DMS153 treated with DMSO at 0.1 percent for 48 hours (cell line): ENCODE results near the gene AKAP10.
"Not testable (repeated sequence)": the region's sequence is repeated elsewhere in the genome, so short reads cannot be mapped to it uniquely, and the experiment has no call there.

Source experiments
- DNase-seq: peaks from one replicate; lab custom pipeline; 2025; ENCODE audit not compliant: unreplicated experiment; lab: John Stamatoyannopoulos, UW

Gene AKAP10

GRCh38 chr17:19979917-19980770 is 2.5 kb upstream of the AKAP10 start:
- no peak for DNase-seq

GRCh38 chr17:19978805-19979211 is 1.2 kb upstream of the AKAP10 start:
- DNase-seq: no peak

DNA sequence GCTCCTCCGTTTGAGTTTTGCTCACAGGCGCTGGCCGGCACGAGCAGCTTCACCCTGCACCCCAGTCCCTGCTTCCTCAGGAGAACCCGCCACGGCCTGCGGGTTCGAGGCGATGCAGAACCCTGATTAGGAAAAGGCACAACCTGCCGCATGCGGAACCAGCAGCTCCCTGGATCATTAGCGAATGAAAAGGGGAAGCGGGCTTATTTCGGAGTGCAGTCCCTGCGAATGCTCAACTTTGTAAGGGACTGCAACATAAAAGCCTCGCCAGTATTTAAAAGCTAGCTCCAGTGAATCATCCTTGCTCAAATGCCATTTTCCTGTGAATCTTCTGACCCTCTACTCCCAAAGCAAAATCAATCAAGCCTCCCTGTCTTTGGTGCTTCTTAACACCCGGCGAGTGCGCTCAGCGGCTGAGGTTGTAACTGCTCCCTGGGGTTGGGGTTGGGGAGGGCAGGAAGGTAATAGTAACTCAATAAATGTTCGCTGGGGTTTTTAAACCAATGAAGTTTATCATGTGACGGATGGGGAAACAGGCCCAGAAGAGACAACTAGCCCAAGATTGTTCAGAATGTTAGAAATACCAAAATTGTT is 678 bp upstream of the AKAP10 start:
- DNase-seq: no peak

DNA sequence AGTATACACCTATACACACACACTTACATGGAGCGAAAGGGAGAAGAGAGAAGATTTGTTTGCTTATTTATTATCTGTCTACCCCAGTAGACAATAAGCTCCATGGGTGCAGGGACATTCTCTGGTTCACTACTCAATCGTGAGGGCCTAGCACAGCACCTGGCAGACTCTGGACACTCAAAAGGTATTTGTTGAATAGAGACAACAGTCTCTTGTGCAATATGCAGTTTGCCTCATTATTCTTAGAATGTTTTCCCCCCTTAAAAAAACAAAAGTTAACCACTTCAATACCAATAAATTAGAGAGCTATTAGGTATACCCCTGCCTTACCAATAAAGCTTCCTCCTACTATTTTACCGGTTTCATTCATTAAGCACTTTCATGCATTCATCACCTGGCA is 2.0 kb downstream of the AKAP10 start:
- DNase-seq: no peak

GRCh38 chr17:19973156-19973555 is 4.5 kb downstream of the AKAP10 start:
- no peak for DNase-seq

- DNase-seq: not testable (repeated sequence)
Observed at GRCh38 chr17:19962954-19963353, 14.7 kb downstream of the AKAP10 start.

DNA sequence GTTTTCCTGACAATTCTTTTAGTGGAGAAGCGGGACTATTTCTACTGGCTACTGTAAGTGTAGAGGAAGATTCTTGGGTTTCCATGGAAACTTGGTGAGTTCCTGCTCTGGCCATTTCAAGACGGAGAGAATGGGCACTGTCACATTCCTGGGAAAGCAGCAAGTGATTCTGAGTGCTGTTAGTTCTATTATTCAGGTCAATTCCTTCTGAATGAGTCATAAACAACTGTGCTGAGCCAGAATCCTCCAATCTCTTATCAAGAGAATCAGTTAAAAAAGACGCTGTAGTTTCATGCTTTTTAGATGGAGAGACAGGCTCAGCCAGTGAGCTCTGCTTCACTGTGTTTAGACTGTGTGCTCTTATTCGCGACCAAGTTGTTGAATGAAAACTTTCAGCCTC is 19.6 kb downstream of the AKAP10 start:
- no peak for DNase-seq

DNA sequence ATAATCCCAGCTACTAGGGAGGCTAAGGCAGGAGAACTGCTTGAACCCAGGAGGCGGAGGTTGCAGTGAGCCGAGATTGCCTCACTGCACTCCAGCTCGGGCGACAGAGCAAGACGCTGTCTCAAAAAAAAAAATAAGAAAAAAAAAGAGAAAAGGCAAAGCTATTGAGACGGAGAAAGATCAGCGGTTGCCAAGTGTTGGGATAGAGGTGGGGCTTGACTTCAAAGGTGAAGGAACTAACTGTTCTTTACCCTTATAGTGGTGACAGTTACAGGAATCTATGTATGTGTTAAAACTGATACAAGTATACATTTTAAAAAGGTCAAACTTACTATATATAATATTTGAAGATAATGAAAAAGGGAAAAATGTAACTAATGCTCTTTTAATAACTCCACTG is 22.5 kb downstream of the AKAP10 start:
- no peak for DNase-seq

- DNase-seq: not testable (repeated sequence)
Observed at GRCh38 chr17:19951411-19951810, 26.2 kb downstream of the AKAP10 start.

DNA sequence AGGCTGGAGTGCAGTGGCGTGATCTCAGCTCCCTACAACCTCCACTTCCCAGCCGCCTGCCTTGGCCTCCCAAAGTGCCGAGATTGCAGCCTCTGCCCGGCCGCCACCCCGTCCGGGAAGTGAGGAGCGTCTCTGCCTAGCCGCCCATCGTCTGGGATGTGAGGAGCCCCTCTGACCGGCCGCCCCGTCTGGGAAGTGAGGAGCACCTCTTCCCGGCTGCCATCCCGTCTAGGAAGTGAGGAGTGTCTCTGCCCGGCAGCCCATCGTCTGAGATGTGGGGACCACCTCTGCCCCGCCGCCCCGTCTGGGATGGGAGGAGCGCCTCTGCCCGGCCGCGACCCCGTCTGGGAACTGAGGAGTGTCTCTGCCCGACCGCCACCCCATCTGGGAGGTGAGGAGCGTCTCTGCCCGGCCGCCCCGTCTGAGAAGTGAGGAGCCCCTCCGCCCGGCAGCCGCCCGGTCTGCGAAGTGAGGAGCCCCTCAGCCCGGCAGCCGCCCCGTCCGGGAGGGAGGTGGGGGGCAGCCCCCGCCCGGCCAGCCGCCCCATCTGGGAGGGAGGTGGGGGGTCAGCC is 26.9 kb downstream of the AKAP10 start:
- not testable (repeated sequence) for DNase-seq

GRCh38 chr17:19948116-19948943 is 29.3 kb downstream of the AKAP10 start:
- DNase-seq: no peak

DNA sequence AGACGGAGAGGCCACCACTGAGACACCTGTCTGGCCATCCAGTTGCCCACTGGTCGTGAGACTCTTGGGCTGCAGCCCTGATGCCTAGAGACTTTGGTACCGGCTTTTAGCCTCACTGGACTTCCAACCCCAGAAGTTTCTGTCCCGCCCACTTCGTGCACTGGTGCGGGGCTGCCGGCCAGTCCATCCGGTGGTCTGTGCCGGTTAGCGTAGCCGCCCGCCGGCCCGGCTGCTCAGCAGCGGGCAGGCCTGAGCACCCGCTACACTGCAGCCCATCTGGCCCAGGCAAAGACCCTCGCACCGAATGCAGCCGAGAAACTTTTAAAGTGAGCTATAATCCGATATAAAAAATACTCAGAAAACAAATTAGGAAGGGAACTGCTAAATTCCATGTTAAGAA is 30.7 kb downstream of the AKAP10 start:
- DNase-seq: no peak

- DNase-seq: no peak
Observed at GRCh38 chr17:19945009-19945626, 32.5 kb downstream of the AKAP10 start.

GRCh38 chr17:19943599-19943998 is 34.0 kb downstream of the AKAP10 start:
- DNase-seq: no peak

- no peak for DNase-seq
Observed at GRCh38 chr17:19943026-19943425, 34.6 kb downstream of the AKAP10 start.

- no peak for DNase-seq
Observed at GRCh38 chr17:19940722-19941464, 36.7 kb downstream of the AKAP10 start.

GRCh38 chr17:19939993-19940721 is 37.5 kb downstream of the AKAP10 start:
- no peak for DNase-seq

- DNase-seq: no peak
Observed at GRCh38 chr17:19938736-19939135, 38.9 kb downstream of the AKAP10 start.

DNA sequence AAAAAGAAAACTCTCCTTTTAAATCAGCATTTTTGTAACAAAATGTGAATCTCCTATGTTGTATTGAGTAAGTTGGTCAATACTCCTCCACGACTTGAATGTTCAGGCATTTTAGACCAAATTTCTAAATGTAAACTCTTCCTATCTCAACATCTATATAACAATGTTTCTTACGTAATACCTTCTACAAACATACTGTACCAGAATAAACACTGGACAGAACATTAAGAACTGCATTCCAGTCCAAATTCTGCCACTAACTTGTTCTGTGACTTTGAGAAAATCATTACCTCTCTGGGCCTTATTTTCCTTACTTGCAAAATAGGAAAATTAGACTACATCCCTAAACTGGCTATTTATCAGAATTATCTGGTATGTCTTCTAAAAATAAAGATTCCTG is 40.1 kb downstream of the AKAP10 start:
- DNase-seq: no peak

GRCh38 chr17:19935169-19935568 is 42.5 kb downstream of the AKAP10 start:
- DNase-seq: no peak
